ENCODE measurements around the gene NISCH. TPM values are rescaled to one million over a fixed set of nuclear protein-coding genes. Genes with fewer than 3 reads are reported as not detected.

The NISCH gene
- total RNA-seq, 1 donor from 2014 or later, result 80.5 TPM

GRCh38 chr3:52480768-52481715, 25.6 kb downstream of the NISCH start:
- Histone ChIP-seq H3K9me3 (ENCODE audit: low read depth) (no peaks in the 10 kb centered on the region), H3K4me2 (no peak overlapping the region), H3K4me1 (no peaks in the 10 kb centered on the region), H3F3A (ENCODE audit: low read depth) (no peaks in the 10 kb centered on the region), H3K27ac (no peak overlapping the region), H3K36me3 (no peaks in the 10 kb centered on the region), H2AFZ (replicated peaks) (no peak overlapping the region), H3K79me2 (ENCODE audit: low read depth) (no peaks in the 10 kb centered on the region), H3K27me3 (no peaks in the 10 kb centered on the region), H3K4me3 (no peak overlapping the region), H4K20me1 (ENCODE audit: low read depth) (peaks cover 12% of the 10 kb centered on the region), H3K9ac (no peak overlapping the region)
- no peak overlapping the region for H3K4me3 Mint-ChIP-seq
- no peak overlapping the region for H3K27ac Mint-ChIP-seq
- no peak for DNase-seq (ENCODE audit: low spot score)
- H3K4me1 Mint-ChIP-seq, result peaks cover 18% of the 10 kb centered on the region
- TF ChIP-seq CTCF (IDR thresholded peaks at IDR 0.05) (no peak), EZH2 (IDR thresholded peaks at IDR 0.05) (no peak), EZH2phosphoT487 (IDR thresholded peaks at IDR 0.05) (no peak)
- peaks cover 40% of the 10 kb centered on the region for H3K36me3 Mint-ChIP-seq
- no peaks in the 10 kb centered on the region for H3K27me3 Mint-ChIP-seq (ENCODE audit: insufficient read depth, low read depth)
- H3K9me3 Mint-ChIP-seq, result no peaks in the 10 kb centered on the region

GRCh38 chr3:52481819-52482521, 26.6 kb downstream of the NISCH start:
- Mint-ChIP-seq H3K36me3 (peaks cover 37% of the 10 kb centered on the region), H3K4me1 (peaks cover 18% of the 10 kb centered on the region), H3K4me3 (peak overlapping the region; percentile 21), H3K27me3 (ENCODE audit: insufficient read depth, low read depth) (no peaks in the 10 kb centered on the region), H3K27ac (peak overlapping the region; percentile 23), H3K9me3 (no peaks in the 10 kb centered on the region)
- H3K36me3 ChIP-seq, result no peaks in the 10 kb centered on the region
- H3K79me2 ChIP-seq (ENCODE audit: low read depth), result no peaks in the 10 kb centered on the region
- no peaks in the 10 kb centered on the region for H3K9me3 ChIP-seq (ENCODE audit: low read depth)
- H2AFZ ChIP-seq (replicated peaks), result no peak overlapping the region
- H3K4me1 ChIP-seq, result no peaks in the 10 kb centered on the region
- H4K20me1 ChIP-seq (ENCODE audit: low read depth), result peaks cover 12% of the 10 kb centered on the region
- no peaks in the 10 kb centered on the region for H3F3A ChIP-seq (ENCODE audit: low read depth)
- no peak overlapping the region for H3K4me2 ChIP-seq
- TF ChIP-seq EZH2 (IDR thresholded peaks at IDR 0.05) (no peak), CTCF (IDR thresholded peaks at IDR 0.05) (peak; percentile 77), EZH2phosphoT487 (IDR thresholded peaks at IDR 0.05) (no peak)
- no peaks in the 10 kb centered on the region for H3K27me3 ChIP-seq
- peak; percentile 80 for DNase-seq (ENCODE audit: low spot score)
- H3K4me3 ChIP-seq, result no peak overlapping the region
- H3K27ac ChIP-seq, result no peak overlapping the region
- no peak overlapping the region for H3K9ac ChIP-seq

GRCh38 chr3:52483081-52483480, 27.7 kb downstream of the NISCH start:
- Histone ChIP-seq H3K9ac (no peak overlapping the region), H3K4me2 (no peak overlapping the region), H3K79me2 (ENCODE audit: low read depth) (no peaks in the 10 kb centered on the region), H3K9me3 (ENCODE audit: low read depth) (no peaks in the 10 kb centered on the region), H3F3A (ENCODE audit: low read depth) (no peaks in the 10 kb centered on the region), H3K36me3 (no peaks in the 10 kb centered on the region), H3K27me3 (no peaks in the 10 kb centered on the region), H3K27ac (no peak overlapping the region), H4K20me1 (ENCODE audit: low read depth) (peaks cover 12% of the 10 kb centered on the region), H3K4me1 (no peaks in the 10 kb centered on the region), H3K4me3 (no peak overlapping the region), H2AFZ (replicated peaks) (no peak overlapping the region)
- Mint-ChIP-seq H3K4me1 (peaks cover 18% of the 10 kb centered on the region), H3K27ac (no peak overlapping the region), H3K4me3 (no peak overlapping the region), H3K9me3 (no peaks in the 10 kb centered on the region), H3K36me3 (peaks cover 37% of the 10 kb centered on the region), H3K27me3 (ENCODE audit: insufficient read depth, low read depth) (no peaks in the 10 kb centered on the region)
- no peak for DNase-seq (ENCODE audit: low spot score)
- TF ChIP-seq CTCF (IDR thresholded peaks at IDR 0.05), result no peak
- TF ChIP-seq EZH2 (IDR thresholded peaks at IDR 0.05), result no peak
- TF ChIP-seq EZH2phosphoT487 (IDR thresholded peaks at IDR 0.05), result no peak
